GM15510 (cell line): ENCODE measurements around the gene SPOCK1.

Experiments used
- POLR2A ChIP-seq: IDR thresholded peaks from 3 replicates; pipeline ENCODE4 v1.6.1; 2011; ENCODE audit warnings: borderline replicate concordance; ENCODE audit not compliant: insufficient read length; ENCODE audit errors: extremely low read depth

Gene SPOCK1

GRCh38 chr5:137303509-137303908 lies 195.6 kb downstream of the SPOCK1 start:
- TF ChIP-seq POLR2A: no peak

- TF ChIP-seq POLR2A: no peak
Measured at GRCh38 chr5:137300411-137301240, 198.5 kb downstream of the SPOCK1 start.

DNA sequence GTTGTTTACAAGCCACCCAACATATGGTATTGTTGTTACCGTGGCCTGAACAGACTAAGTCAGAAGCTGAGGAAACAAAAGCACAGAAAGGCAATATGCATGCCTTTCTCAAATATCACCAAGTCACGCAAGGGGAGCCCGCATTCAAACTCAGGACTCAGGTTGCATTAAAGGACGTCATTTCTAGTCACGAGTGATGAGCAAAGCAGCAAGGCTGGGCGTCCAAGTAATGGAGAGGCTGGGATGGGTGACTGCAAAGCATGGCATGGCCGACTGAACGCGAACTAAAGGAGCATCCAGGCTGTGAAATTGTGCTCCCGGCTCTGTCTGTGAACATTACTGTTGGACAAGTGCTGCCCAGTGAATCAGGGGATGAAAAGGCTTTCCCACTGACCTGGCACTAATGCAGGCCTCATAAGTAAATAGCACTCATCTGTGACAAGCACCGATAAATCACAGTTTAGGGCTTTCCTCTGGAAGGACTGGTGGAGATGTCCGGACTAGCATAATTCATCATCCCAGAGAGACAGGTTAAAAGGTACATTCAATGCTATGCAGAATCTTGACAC lies 202.8 kb downstream of the SPOCK1 start:
- TF ChIP-seq POLR2A: no peak

- no peak for TF ChIP-seq POLR2A
Measured at GRCh38 chr5:137294604-137295003, 204.5 kb downstream of the SPOCK1 start.

DNA sequence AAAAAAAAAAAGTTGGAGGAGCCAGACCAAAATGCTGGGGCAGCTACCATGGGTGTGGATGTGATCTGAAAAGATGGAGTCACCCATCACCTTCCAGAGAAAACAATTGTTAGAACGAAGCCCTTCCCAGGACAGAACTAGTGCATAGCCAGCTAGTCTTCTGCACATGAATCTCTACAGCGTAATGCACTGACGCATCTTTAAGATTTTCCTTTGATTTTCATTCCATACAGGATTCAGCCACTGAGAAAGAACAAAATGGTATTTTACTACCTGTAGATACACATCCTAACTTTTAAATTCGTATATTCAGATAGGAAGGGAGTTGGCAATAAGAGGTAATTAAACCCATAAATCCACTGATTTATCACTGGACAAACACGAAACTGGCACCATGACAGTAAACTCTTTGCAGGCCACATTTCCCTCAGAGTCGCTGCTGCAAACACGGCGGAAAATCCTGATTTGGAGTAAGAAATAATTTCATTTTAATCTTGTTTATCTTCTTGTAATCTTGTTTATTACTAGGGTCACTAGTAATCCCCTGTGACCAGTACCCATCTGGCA lies 206.6 kb downstream of the SPOCK1 start:
- TF ChIP-seq POLR2A: no peak

- no peak for TF ChIP-seq POLR2A
Measured at GRCh38 chr5:137291436-137291835, 207.7 kb downstream of the SPOCK1 start.

GRCh38 chr5:137291031-137291430 lies 208.1 kb downstream of the SPOCK1 start:
- TF ChIP-seq POLR2A: no peak

DNA sequence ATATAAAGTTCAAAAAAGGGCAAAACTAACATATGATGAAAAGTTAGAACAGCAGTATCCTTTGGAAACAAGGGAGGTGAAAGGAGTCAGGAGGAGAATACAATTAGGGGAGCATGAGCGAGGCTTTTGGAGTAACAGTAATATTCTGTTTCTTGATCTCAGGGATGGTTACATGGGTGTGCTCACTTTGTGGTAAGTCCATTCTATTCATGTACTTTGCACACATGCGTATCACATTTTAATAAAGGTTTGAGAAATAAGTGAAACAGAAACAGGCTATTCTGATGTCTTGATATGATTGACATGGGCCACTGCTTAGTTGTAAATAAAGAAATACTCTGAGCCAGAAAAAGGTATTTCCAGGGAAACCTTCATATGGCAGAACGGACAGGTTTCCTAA lies 208.8 kb downstream of the SPOCK1 start:
- no peak for TF ChIP-seq POLR2A

- TF ChIP-seq POLR2A: no peak
Measured at GRCh38 chr5:137289856-137290255, 209.3 kb downstream of the SPOCK1 start.

DNA sequence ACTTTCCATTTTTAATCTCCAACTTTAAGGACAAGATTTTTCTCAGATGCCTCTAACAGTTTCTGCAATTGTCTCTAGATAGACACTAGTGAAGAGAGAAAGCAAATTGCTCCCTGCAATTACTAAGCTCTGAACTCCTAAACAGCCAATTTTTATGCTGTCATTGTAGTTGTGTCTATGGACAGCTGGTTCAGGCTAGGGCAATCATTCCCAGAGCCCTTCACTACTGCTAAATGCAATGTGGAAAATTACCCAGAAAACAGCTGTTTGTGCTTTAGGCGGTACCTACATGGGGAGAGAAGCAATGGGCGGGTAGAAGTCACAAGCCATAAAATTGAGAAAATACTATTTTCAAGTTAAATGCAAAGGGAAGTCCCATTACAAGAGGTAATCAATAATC lies 211.6 kb downstream of the SPOCK1 start:
- TF ChIP-seq POLR2A: no peak

GRCh38 chr5:137286025-137286610 lies 213.0 kb downstream of the SPOCK1 start:
- no peak for TF ChIP-seq POLR2A

DNA sequence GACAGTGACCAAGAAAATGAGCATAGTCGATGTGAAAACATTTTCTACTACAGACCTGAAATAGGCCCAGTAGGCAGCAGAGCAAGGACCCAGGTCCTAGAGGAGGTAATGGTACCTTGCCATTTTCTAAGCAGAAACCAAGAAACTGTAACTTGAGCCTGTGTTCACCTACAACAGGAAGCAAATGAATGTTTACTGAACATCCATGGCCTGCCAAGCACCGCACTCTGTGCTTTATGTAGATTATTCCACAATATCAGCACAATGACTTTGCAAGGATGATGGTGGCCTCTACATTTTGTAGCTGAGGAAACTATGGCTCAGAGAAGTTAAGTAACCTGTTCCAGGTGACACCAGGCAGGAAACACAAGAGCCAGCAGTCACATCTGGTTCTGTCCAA lies 215.3 kb downstream of the SPOCK1 start:
- TF ChIP-seq POLR2A: no peak

DNA sequence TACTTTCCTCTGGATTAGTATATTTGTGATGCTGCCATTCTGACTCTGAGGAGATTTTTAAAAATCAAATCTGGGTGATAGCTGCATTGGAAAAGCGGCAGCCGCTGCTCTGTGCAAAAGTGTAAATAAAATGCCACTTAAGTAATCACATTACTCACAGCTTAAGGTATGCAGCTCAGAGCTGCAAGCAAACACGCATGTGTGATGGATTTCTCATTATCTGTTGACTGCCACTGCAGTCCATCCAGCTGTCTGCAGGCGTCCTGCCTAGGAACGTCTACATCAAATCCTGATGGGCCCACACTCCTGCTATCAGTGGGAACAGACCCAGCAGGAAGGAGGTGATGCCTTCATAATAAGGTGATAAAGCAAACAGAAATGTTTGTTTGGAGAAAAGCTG lies 216.9 kb downstream of the SPOCK1 start:
- TF ChIP-seq POLR2A: no peak

DNA sequence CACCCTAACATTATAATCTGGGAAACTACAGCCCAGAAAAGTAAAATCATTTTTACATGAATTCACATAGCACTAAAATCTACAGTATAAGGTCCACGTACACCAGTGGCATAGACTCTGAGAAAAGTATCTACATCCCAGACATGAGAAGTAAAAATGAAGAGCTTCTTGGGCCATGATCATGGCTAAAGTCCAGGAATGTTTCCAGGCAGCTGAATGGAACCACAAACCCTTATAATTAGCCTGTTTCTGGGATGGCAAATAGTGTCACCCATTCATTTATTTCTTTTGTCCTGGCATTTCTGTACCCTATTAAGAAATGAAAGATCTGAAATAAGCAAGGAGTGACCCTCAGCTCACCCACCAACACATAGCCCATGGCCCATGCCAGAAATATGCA lies 217.9 kb downstream of the SPOCK1 start:
- TF ChIP-seq POLR2A: no peak

DNA sequence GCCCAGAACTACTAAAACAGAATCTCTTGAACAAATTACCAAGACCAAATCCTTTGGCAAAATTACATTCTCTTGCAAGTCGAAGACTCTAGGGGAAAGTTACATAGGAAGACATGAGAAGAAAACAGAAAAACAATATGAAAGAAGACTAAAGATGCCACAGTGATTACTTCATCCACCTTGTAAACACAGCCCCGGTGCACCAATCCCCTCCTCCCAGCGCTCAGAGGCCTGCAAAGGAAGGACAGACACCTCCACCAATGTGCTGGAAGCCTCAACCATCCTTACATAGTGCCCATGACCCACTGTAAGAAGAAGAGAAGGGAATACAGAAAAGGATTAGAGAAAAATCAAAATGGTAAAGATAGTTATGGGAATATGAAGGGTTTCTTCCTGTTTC lies 218.5 kb downstream of the SPOCK1 start:
- TF ChIP-seq POLR2A: no peak
